HEK293 (cell line): ENCODE measurements around the gene OSBPL1A.

ENCODE experiments used
- CTCF ChIA-PET: fragments of 350-600 bp; formaldehyde crosslinking; extraction: SDS; loops from one replicate; lab custom pipeline; 2021; ENCODE audit warnings: antibody characterized with exemption; lab: Yijun Ruan, JAX
- POLR2A ChIA-PET: fragments of 300-600 bp; formaldehyde crosslinking; extraction: SDS; loops from one replicate; lab custom pipeline; 2020; ENCODE audit warnings: antibody characterized with exemption, inconsistent platforms; lab: Yijun Ruan, JAX
- H3K27ac ChIP-seq: fragments of 200-500 bp; sonication (Bioruptor generic); 2 replicates; pipeline ENCODE4 v1.5.1; 2014; ENCODE audit warnings: low read depth, low read length, control low read depth, inconsistent platforms; ENCODE audit errors: extremely low read depth
- H3K36me3 ChIP-seq, 2 experiments: fragments of 200-500 bp in 1 of 2; sonication (Bioruptor generic) in 1 of 2; 1 replicate in 1 of 2; 2 replicates in 1 of 2; pipeline ENCODE4 v1.5.1; 2014 to 2017; ENCODE audit warnings: inconsistent platforms in 2 of 2, low read length in 2 of 2; ENCODE audit not compliant: control insufficient read depth in 2 of 2, insufficient read depth in 1 of 2
- H3K4me1 ChIP-seq: fragments of 200-500 bp; sonication (Bioruptor generic); 2 replicates; pipeline ENCODE4 v1.5.1; 2014; ENCODE audit warnings: mild to moderate bottlenecking, low read length, inconsistent platforms; ENCODE audit not compliant: control insufficient read depth, insufficient read depth
- H3K4me3 ChIP-seq: 2 replicates; pipeline ENCODE4 v1.5.1; 2011; ENCODE audit warnings: low read depth, mild to moderate bottlenecking, control low read depth, low read length, moderate library complexity
- H3K9me3 ChIP-seq: fragments of 200-500 bp; sonication (Bioruptor generic); 2 replicates; pipeline ENCODE4 v1.5.1; 2014; ENCODE audit warnings: low read depth, low read length, inconsistent platforms; ENCODE audit not compliant: control insufficient read depth, insufficient read depth
- MEIS1 ChIP-seq: sonication (generic); formaldehyde crosslinking; IDR thresholded peaks from 2 replicates; pipeline ENCODE4 v1.8.1; 2022; ENCODE audit warnings: missing genetic modification reagents, mild to moderate bottlenecking, borderline replicate concordance
- SCRT2 ChIP-seq: fragments of 450-650 bp; formaldehyde crosslinking; IDR thresholded peaks from 2 replicates; pipeline ENCODE4 v1.5.1; 2016; ENCODE audit warnings: missing biosample characterization, missing genetic modification characterization
- ZNF132 ChIP-seq: fragments of 450-650 bp; formaldehyde crosslinking; IDR thresholded peaks from 2 replicates; pipeline ENCODE4 v1.5.1; 2017; ENCODE audit warnings: missing biosample characterization, missing genetic modification characterization, borderline replicate concordance
- ZNF202 ChIP-seq: fragments of 450-650 bp; formaldehyde crosslinking; IDR thresholded peaks from 2 replicates; pipeline ENCODE4 v1.5.1; 2016; ENCODE audit warnings: missing biosample characterization, missing genetic modification characterization, borderline replicate concordance
- ZNF335 ChIP-seq: fragments of 450-650 bp; formaldehyde crosslinking; conservative IDR thresholded peaks from 2 replicates; pipeline ENCODE4 v1.5.1; 2016; ENCODE audit warnings: missing biosample characterization, missing genetic modification characterization
- ZNF404 ChIP-seq: fragments of 450-650 bp; formaldehyde crosslinking; IDR thresholded peaks from 2 replicates; pipeline ENCODE4 v1.5.1; 2017; ENCODE audit warnings: missing biosample characterization, missing genetic modification characterization
- ZNF560 ChIP-seq: fragments of 450-650 bp; formaldehyde crosslinking; IDR thresholded peaks from 2 replicates; pipeline ENCODE4 v1.5.1; 2017; ENCODE audit warnings: missing biosample characterization, missing genetic modification characterization, borderline replicate concordance
- TF ChIP-seq, protein P1 (sequence below): fragments of 450-650 bp; formaldehyde crosslinking; IDR thresholded peaks from 2 replicates; pipeline ENCODE4 v1.5.1; 2016; ENCODE audit warnings: missing biosample characterization, missing genetic modification characterization
- TF ChIP-seq, protein P2 (sequence below): fragments of 450-650 bp; formaldehyde crosslinking; conservative IDR thresholded peaks from 2 replicates; pipeline ENCODE4 v1.5.1; 2016; ENCODE audit warnings: low read depth, missing biosample characterization, missing genetic modification characterization
- TF ChIP-seq, protein P3 (sequence below): fragments of 450-650 bp; formaldehyde crosslinking; IDR thresholded peaks from 2 replicates; pipeline ENCODE4 v1.5.1; 2016; ENCODE audit warnings: missing biosample characterization, missing genetic modification characterization
- TF ChIP-seq, protein P4 (sequence below): fragments of 450-650 bp; formaldehyde crosslinking; IDR thresholded peaks from 2 replicates; pipeline ENCODE4 v1.5.1; 2016; ENCODE audit warnings: missing biosample characterization, missing genetic modification characterization, low read depth
- TF ChIP-seq, protein P5 (sequence below): fragments of 450-650 bp; formaldehyde crosslinking; conservative IDR thresholded peaks from 2 replicates; pipeline ENCODE4 v1.5.1; 2016; ENCODE audit warnings: low read depth, missing biosample characterization, missing genetic modification characterization
- TF ChIP-seq, protein P6 (sequence below): fragments of 450-650 bp; formaldehyde crosslinking; IDR thresholded peaks from 2 replicates; pipeline ENCODE4 v1.5.1; 2016; ENCODE audit warnings: missing biosample characterization, missing genetic modification characterization

The OSBPL1A gene

DNA sequence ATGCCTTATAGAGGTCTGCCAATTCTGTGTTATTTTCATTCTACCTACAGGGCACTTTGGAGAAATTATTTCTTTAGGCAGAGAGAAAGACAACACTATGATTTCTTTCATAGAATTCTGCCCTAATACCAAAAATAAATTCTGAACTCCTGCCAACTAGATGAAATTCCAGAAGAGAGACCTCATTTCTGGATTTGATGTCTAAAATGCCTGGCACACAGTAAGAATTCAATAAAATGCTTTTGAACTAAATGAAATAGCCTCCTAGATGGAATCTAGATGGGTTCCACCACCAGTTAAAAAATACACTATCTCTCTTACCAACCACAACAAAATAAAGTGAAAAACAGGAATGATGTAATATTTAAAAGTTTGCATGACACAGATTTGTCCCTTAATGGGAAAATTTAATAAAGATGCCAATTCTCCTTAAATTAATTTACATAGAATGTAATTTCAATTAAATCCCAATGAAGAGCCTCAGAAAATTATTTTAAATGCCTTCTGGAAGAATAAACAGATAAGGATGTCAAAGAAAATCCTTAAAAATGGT, 75.0 kb downstream of the OSBPL1A start:
- peaks cover 7% of the 10 kb centered on the region for H3K4me1 ChIP-seq
- CTCF ChIA-PET, result no interaction called here
- POLR2A ChIA-PET, result no interaction called here

DNA sequence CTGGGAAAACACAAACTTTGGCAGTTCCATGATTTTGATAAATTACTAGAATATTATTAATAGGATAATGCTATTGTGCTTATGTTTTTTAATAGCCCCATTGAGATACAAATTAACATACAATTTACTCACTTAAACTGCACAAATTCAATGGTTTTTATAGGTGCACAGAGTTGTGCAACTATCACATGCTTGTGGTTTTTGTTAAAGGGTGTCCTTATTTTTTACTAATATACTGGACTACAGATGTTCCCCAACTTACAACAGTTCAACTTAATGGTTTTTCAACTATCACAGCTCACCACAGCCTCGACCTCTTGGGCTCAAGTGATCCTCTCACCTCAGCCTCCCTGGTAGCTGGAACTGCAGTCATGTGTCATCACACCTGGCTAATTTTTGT, 76.6 kb downstream of the OSBPL1A start:
- H3K4me1 ChIP-seq, result peaks cover 7% of the 10 kb centered on the region
- ChIA-PET CTCF (interaction anchor here (0.6 to 1.3 kb wide), 2 partner anchors 20 to 1569 kb away, joined by 3 to 4 read pairs; no protein-coding TSS in a partner anchor), POLR2A (no interaction called here)
- H3K27ac ChIP-seq, result no peak overlapping the region
- no peaks in the 10 kb centered on the region for H3K36me3 ChIP-seq
- no peaks in the 10 kb centered on the region for H3K9me3 ChIP-seq
- H3K4me3 ChIP-seq, result no peak overlapping the region
- TF ChIP-seq, protein P1, sequence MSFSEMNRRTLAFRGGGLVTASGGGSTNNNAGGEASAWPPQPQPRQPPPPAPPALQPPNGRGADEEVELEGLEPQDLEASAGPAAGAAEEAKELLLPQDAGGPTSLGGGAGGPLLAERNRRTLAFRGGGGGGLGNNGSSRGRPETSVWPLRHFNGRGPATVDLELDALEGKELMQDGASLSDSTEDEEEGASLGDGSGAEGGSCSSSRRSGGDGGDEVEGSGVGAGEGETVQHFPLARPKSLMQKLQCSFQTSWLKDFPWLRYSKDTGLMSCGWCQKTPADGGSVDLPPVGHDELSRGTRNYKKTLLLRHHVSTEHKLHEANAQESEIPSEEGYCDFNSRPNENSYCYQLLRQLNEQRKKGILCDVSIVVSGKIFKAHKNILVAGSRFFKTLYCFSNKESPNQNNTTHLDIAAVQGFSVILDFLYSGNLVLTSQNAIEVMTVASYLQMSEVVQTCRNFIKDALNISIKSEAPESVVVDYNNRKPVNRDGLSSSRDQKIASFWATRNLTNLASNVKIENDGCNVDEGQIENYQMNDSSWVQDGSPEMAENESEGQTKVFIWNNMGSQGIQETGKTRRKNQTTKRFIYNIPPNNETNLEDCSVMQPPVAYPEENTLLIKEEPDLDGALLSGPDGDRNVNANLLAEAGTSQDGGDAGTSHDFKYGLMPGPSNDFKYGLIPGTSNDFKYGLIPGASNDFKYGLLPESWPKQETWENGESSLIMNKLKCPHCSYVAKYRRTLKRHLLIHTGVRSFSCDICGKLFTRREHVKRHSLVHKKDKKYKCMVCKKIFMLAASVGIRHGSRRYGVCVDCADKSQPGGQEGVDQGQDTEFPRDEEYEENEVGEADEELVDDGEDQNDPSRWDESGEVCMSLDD (tag by site-specific recombination), result no peak
- TF ChIP-seq ZNF560 (tag by site-specific recombination) (no peak), ZNF202 (tag by site-specific recombination) (no peak), ZNF132 (no peak), SCRT2 (tag by site-specific recombination) (no peak), ZNF404 (tag by site-specific recombination) (no peak)
- TF ChIP-seq, protein P2, sequence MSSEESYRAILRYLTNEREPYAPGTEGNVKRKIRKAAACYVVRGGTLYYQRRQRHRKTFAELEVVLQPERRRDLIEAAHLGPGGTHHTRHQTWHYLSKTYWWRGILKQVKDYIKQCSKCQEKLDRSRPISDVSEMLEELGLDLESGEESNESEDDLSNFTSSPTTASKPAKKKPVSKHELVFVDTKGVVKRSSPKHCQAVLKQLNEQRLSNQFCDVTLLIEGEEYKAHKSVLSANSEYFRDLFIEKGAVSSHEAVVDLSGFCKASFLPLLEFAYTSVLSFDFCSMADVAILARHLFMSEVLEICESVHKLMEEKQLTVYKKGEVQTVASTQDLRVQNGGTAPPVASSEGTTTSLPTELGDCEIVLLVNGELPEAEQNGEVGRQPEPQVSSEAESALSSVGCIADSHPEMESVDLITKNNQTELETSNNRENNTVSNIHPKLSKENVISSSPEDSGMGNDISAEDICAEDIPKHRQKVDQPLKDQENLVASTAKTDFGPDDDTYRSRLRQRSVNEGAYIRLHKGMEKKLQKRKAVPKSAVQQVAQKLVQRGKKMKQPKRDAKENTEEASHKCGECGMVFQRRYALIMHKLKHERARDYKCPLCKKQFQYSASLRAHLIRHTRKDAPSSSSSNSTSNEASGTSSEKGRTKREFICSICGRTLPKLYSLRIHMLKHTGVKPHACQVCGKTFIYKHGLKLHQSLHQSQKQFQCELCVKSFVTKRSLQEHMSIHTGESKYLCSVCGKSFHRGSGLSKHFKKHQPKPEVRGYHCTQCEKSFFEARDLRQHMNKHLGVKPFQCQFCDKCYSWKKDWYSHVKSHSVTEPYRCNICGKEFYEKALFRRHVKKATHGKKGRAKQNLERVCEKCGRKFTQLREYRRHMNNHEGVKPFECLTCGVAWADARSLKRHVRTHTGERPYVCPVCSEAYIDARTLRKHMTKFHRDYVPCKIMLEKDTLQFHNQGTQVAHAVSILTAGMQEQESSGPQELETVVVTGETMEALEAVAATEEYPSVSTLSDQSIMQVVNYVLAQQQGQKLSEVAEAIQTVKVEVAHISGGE (tag by site-specific recombination), result no peak
- TF ChIP-seq, protein P3, sequence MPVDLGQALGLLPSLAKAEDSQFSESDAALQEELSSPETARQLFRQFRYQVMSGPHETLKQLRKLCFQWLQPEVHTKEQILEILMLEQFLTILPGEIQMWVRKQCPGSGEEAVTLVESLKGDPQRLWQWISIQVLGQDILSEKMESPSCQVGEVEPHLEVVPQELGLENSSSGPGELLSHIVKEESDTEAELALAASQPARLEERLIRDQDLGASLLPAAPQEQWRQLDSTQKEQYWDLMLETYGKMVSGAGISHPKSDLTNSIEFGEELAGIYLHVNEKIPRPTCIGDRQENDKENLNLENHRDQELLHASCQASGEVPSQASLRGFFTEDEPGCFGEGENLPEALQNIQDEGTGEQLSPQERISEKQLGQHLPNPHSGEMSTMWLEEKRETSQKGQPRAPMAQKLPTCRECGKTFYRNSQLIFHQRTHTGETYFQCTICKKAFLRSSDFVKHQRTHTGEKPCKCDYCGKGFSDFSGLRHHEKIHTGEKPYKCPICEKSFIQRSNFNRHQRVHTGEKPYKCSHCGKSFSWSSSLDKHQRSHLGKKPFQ (tag by site-specific recombination), result no peak
- TF ChIP-seq, protein P4, sequence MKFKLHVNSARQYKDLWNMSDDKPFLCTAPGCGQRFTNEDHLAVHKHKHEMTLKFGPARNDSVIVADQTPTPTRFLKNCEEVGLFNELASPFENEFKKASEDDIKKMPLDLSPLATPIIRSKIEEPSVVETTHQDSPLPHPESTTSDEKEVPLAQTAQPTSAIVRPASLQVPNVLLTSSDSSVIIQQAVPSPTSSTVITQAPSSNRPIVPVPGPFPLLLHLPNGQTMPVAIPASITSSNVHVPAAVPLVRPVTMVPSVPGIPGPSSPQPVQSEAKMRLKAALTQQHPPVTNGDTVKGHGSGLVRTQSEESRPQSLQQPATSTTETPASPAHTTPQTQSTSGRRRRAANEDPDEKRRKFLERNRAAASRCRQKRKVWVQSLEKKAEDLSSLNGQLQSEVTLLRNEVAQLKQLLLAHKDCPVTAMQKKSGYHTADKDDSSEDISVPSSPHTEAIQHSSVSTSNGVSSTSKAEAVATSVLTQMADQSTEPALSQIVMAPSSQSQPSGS (tag by site-specific recombination), result no peak

More for the DNA sequence above, 75.0 kb downstream of the OSBPL1A start:
- H3K36me3 ChIP-seq, result no peaks in the 10 kb centered on the region
- no peaks in the 10 kb centered on the region for H3K9me3 ChIP-seq
- H3K27ac ChIP-seq, result no peak overlapping the region
- no peak overlapping the region for H3K4me3 ChIP-seq
- no peak for TF ChIP-seq ZNF560 (tag by site-specific recombination)
- TF ChIP-seq MEIS1 (CRISPR knock-in tag), result no peak
- peak; percentile 57 for TF ChIP-seq ZNF335 (tag by site-specific recombination)
- TF ChIP-seq, protein P5, sequence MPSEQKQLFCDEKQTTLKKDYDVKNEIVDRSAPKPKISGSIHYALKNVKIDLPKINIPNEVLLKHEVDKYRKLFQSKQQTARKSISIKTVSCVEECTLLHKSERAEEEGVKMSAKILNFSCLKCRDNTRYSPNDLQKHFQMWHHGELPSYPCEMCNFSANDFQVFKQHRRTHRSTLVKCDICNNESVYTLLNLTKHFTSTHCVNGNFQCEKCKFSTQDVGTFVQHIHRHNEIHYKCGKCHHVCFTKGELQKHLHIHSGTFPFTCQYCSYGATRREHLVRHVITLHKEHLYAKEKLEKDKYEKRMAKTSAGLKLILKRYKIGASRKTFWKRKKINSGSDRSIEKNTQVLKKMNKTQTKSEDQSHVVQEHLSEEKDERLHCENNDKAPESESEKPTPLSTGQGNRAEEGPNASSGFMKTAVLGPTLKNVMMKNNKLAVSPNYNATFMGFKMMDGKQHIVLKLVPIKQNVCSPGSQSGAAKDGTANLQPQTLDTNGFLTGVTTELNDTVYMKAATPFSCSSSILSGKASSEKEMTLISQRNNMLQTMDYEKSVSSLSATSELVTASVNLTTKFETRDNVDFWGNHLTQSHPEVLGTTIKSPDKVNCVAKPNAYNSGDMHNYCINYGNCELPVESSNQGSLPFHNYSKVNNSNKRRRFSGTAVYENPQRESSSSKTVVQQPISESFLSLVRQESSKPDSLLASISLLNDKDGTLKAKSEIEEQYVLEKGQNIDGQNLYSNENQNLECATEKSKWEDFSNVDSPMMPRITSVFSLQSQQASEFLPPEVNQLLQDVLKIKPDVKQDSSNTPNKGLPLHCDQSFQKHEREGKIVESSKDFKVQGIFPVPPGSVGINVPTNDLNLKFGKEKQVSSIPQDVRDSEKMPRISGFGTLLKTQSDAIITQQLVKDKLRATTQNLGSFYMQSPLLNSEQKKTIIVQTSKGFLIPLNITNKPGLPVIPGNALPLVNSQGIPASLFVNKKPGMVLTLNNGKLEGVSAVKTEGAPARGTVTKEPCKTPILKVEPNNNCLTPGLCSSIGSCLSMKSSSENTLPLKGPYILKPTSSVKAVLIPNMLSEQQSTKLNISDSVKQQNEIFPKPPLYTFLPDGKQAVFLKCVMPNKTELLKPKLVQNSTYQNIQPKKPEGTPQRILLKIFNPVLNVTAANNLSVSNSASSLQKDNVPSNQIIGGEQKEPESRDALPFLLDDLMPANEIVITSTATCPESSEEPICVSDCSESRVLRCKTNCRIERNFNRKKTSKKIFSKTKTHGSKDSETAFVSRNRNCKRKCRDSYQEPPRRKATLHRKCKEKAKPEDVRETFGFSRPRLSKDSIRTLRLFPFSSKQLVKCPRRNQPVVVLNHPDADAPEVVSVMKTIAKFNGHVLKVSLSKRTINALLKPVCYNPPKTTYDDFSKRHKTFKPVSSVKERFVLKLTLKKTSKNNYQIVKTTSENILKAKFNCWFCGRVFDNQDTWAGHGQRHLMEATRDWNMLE (tag by site-specific recombination), result no peak
- TF ChIP-seq, protein P6, sequence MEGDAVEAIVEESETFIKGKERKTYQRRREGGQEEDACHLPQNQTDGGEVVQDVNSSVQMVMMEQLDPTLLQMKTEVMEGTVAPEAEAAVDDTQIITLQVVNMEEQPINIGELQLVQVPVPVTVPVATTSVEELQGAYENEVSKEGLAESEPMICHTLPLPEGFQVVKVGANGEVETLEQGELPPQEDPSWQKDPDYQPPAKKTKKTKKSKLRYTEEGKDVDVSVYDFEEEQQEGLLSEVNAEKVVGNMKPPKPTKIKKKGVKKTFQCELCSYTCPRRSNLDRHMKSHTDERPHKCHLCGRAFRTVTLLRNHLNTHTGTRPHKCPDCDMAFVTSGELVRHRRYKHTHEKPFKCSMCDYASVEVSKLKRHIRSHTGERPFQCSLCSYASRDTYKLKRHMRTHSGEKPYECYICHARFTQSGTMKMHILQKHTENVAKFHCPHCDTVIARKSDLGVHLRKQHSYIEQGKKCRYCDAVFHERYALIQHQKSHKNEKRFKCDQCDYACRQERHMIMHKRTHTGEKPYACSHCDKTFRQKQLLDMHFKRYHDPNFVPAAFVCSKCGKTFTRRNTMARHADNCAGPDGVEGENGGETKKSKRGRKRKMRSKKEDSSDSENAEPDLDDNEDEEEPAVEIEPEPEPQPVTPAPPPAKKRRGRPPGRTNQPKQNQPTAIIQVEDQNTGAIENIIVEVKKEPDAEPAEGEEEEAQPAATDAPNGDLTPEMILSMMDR, result no peak
- TF ChIP-seq, all 188 proteins: peak for 1
